ENCODE measurements around the gene ADAM12. TPM values are rescaled to one million over a fixed set of nuclear protein-coding genes. Genes with fewer than 3 reads are reported as not detected.

Gene ADAM12
- total RNA-seq, 2 experiments from 2014 or later = 1.2 to 1.5 TPM

GRCh38 chr10:126090443-126090842 is 297.8 kb downstream of the ADAM12 start:
- H3K36me3 Mint-ChIP-seq (ENCODE audit: low read depth) = no peaks in the 10 kb centered on the region

GRCh38 chr10:126087796-126088505 is 300.3 kb downstream of the ADAM12 start:
- peaks cover 0 to 4% of the 10 kb centered on the region in 2 experiments for H3K9me3 ChIP-seq (ENCODE audit: control insufficient read depth in 1 of 2, insufficient read depth in 1 of 2, low read length in 2 of 2)
- no peak for ATAC-seq (ENCODE audit: poor library complexity)

More at GRCh38 chr10:126090443-126090842, 297.8 kb downstream of the ADAM12 start:
- TF ChIP-seq CTCF (IDR thresholded peaks at IDR 0.05) = no peak
- H3K4me3 ChIP-seq (ENCODE audit: low read length) = no peak overlapping the region
- CTCF ChIA-PET = no interaction called here
- Mint-ChIP-seq H3K27me3 (peaks cover 10% of the 10 kb centered on the region), H3K4me3 (no peak overlapping the region), H3K27ac (no peak overlapping the region), H3K4me1 (ENCODE audit: low read depth) (no peaks in the 10 kb centered on the region), H3K9me3 (no peaks in the 10 kb centered on the region)
- no peak for ATAC-seq (ENCODE audit: poor library complexity)
- POLR2A ChIA-PET = no interaction called here
- no peaks in the 10 kb centered on the region for H3K36me3 ChIP-seq (ENCODE audit: insufficient read depth, low read length)
- no peaks in the 10 kb centered on the region for H3K9me3 ChIP-seq (ENCODE audit: control insufficient read depth in 1 of 2, insufficient read depth in 1 of 2, low read length in 2 of 2)
- intact Hi-C loops (cut with DNase I, micrococcal nuclease) = no loop called here
- H3K27me3 ChIP-seq (ENCODE audit: control insufficient read depth in 1 of 2, insufficient read depth in 2 of 2, low read length in 2 of 2) = no peaks in the 10 kb centered on the region
- no peak for DNase-seq
- H3K27ac ChIP-seq (ENCODE audit: low read depth in 1 of 2, low read length in 2 of 2) = no peak overlapping the region
- H3K4me1 ChIP-seq (ENCODE audit: insufficient read depth, low read length) = no peaks in the 10 kb centered on the region

GRCh38 chr10:126087153-126087680 is 301.1 kb downstream of the ADAM12 start:
- peaks cover 8% of the 10 kb centered on the region for H3K27me3 Mint-ChIP-seq
- no peak for TF ChIP-seq CTCF (IDR thresholded peaks at IDR 0.05)
- no peak overlapping the region for H3K4me3 Mint-ChIP-seq
- H3K27ac ChIP-seq (ENCODE audit: low read depth in 1 of 2, low read length in 2 of 2) = no peak overlapping the region
- ATAC-seq (ENCODE audit: poor library complexity) = no peak
- H3K36me3 ChIP-seq (ENCODE audit: insufficient read depth, low read length) = no peaks in the 10 kb centered on the region
- no peaks in the 10 kb centered on the region for H3K36me3 Mint-ChIP-seq (ENCODE audit: low read depth)
- DNase-seq = no peak
- H3K9me3 Mint-ChIP-seq = no peaks in the 10 kb centered on the region
- intact Hi-C loops (cut with DNase I, micrococcal nuclease) = no loop called here
- H3K4me1 ChIP-seq (ENCODE audit: insufficient read depth, low read length) = no peaks in the 10 kb centered on the region
- POLR2A ChIA-PET = no interaction called here
- no peaks in the 10 kb centered on the region for H3K4me1 Mint-ChIP-seq (ENCODE audit: low read depth)
- H3K27ac Mint-ChIP-seq = no peak overlapping the region
- no peaks in the 10 kb centered on the region for H3K27me3 ChIP-seq (ENCODE audit: control insufficient read depth in 1 of 2, insufficient read depth in 2 of 2, low read length in 2 of 2)
- peaks cover 0 to 6% of the 10 kb centered on the region in 2 experiments for H3K9me3 ChIP-seq (ENCODE audit: control insufficient read depth in 1 of 2, insufficient read depth in 1 of 2, low read length in 2 of 2)
- CTCF ChIA-PET = no interaction called here
- H3K4me3 ChIP-seq (ENCODE audit: low read length) = no peak overlapping the region

More at GRCh38 chr10:126087796-126088505, 300.3 kb downstream of the ADAM12 start:
- no peak overlapping the region for H3K27ac Mint-ChIP-seq
- ChIA-PET POLR2A (no interaction called here), CTCF (no interaction called here)
- no peak overlapping the region for H3K4me3 Mint-ChIP-seq
- no peaks in the 10 kb centered on the region for H3K4me1 ChIP-seq (ENCODE audit: insufficient read depth, low read length)
- H3K27me3 ChIP-seq (ENCODE audit: control insufficient read depth in 1 of 2, insufficient read depth in 2 of 2, low read length in 2 of 2) = no peaks in the 10 kb centered on the region
- H3K27ac ChIP-seq (ENCODE audit: low read depth in 1 of 2, low read length in 2 of 2) = no peak overlapping the region
- intact Hi-C loops (cut with DNase I, micrococcal nuclease) = no loop called here
- H3K9me3 Mint-ChIP-seq = no peaks in the 10 kb centered on the region
- no peaks in the 10 kb centered on the region for H3K36me3 Mint-ChIP-seq (ENCODE audit: low read depth)
- peaks cover 8% of the 10 kb centered on the region for H3K27me3 Mint-ChIP-seq
- TF ChIP-seq CTCF (IDR thresholded peaks at IDR 0.05) = no peak
- no peak overlapping the region for H3K4me3 ChIP-seq (ENCODE audit: low read length)
- H3K36me3 ChIP-seq (ENCODE audit: insufficient read depth, low read length) = no peaks in the 10 kb centered on the region
- DNase-seq = no peak
- H3K4me1 Mint-ChIP-seq (ENCODE audit: low read depth) = no peaks in the 10 kb centered on the region

Measured in CD4-positive, alpha-beta T cell (primary cell).